ENCODE data around the gene CRISPLD2.

CRISPLD2 gene

DNA sequence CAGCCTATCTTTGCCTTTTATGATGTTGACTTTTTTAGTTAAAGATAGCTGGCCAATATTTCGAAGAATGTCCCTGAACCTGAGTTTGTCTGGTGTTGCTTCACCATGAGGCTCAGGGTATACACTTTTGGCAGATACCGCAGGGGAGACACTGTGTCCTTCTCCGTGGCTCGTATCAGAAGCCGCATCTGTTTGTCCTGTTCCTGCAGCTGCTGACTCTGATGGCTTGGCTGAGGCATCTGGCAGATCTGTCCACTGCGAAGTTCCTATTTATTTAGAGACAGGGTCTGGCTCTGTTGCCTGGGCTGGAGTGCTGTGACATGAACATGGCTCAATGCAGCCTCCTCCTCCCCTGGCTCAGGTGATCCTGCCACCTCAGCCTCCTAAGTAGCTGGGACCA is 93.5 kb downstream of the CRISPLD2 start:
- no peak for DNase-seq (ENCODE audit: low read depth)

DNA sequence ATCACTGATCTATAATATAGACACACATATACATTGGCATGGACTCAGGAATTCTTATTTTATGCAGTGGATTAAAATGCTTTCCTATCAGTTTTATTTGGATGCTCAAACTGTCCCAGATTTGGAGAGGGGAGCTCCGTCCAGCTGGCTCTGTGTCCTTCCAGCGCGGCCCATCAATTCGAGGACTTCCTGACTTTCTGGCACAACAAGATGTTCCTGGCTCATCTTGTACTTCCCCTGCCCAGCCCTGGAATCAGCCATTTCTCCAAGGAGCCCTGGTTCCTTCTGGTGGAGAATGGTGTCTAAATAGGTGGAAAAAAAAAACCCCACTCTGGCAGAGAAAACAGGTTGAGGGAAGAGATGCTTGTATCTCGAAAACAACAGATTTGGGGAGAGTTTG is 94.5 kb downstream of the CRISPLD2 start:
- no peak for DNase-seq (ENCODE audit: low read depth)

DNA sequence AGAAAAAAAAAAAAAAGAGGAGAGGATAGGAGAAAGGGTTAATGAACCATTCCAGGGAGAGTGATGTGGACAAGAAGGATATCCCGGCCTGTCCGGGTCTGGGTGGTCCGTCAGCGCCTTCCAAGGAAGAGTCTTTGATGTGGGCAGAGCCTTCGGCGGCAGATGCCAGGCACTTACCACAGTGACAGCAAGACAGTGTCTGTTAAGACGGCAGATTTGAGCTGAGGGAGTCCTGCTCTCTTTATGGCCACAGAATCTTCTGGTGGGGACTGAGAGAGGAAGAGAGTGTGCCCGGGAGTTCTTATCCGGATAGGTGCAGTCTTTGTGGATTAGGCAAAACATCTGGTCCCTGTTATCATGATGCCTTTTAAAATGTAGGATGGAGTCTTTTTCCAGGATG is 96.4 kb downstream of the CRISPLD2 start:
- no peak for DNase-seq (ENCODE audit: low read depth)

DNA sequence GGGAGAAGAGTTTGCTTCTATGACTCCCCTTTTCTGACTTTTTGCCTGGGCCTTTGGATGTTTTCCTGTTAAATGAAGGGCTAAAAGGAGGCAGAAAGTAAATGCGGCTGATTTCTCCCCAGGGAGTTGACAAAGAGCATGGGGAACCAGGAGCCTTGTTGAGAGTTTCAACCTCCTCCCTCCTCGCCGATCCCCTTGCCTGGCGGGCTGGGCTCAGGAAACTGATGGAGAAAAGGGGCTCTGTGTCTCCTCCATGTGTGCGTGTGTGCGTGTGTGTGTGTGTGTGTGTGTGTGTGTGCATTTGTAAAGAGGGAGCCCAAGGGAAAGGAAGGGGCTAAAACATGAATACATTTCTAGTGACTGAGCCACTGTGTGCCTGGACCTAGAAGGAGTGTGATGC is 97.1 kb downstream of the CRISPLD2 start:
- DNase-seq (ENCODE audit: low read depth), result no peak

DNA sequence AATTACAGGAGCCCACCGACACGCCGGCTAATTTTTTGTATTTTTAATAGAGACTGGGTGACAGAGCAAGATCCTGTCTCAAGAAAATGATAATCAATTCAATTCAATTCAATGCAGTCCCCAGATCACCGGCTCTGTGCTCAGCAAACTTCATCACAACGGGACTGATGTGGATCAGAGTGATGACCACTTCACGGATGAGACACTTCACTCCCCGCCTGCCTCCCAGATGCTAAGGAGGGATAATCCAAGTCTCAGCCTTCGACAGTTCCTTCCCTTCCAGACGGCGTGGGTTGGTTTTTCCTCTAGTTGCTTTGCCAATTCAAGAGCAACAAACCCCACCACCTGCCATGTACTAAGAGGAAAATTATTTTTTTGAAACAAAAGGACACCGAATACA is 97.7 kb downstream of the CRISPLD2 start:
- DNase-seq (ENCODE audit: low read depth), result no peak

DNA sequence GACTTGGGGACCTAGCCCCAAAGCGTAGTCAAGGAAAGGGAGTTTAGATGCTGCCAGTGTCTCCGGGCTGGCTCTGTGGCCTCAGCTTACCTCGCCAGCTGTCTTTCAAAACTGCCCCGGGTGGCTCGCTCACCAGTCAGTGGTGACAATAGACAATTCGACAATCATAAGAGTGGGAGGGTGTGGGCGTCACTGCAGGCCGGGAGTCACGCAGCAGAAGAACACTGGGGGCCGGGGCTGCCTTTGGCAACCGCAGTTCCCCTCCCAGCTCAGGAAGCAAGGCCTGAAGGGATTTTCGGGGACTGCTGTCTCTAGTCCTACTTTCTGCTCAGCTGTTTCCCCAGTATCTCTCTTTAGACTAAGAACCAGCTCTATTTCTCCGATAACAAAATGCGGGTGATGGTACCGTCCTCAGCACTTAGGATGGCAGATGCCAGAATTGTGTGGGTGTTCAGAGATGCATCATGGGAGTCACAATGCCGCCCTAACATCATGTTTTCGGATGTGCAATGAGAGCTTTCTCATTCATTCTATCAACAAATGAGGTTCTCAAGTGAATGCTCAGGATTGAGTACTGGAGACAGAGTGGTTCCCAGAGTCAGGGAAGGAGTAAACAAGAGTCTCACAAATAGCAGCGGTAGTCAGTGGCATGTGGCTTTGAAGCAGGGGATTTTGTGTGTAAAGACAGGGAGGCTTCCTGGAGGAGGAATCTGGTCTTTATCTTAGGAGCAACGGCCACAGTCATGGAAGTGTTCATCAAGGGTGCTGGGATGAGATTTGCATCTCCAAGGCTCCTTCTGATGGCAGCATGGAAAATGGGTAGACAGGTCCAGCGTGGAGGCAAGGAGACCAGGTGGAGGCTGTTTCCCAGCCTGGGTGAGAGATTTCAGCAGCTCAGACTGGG is 98.5 kb downstream of the CRISPLD2 start:
- no peak for DNase-seq (ENCODE audit: low read depth)

DNA sequence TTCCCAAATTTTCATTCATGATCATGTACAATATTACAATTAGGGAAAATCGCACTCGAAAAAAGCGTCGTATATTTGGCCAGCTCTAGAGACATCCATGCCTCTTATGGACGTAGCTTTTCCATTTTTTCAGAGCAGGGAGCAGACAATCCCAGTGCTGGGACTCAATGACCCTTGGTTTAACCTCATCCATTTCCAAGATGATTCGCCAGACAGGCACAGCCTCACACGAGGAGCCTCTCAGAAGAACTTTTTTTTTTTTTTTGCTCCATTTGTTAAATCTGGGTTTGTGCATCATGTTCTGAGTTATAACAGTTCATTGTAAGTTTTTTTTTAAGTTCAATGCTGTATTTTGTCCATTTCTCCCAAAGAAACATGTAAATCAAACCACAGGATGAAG is 99.5 kb downstream of the CRISPLD2 start:
- DNase-seq (ENCODE audit: low read depth), result no peak

DNA sequence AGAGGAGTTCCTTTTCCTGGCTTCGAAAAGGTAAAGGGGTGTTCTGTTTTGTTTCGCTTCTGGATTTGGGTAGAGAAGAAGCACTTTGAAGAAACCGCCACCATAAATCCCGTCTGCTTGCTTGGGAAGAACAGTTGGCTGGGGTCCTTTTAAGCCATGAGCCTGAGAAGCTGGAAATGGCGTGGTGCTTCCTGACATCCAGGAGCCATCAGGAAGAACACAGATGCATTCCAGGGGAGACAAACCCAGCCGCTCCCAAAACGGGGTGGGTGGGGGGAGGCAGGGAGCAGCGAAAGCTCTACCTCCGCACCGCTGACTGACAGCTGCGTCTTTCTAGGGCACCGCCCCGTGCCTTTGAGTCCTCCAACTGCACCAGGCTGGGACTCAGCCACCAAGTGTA is 99.9 kb downstream of the CRISPLD2 start:
- DNase-seq (ENCODE audit: low read depth), result no peak

DNA sequence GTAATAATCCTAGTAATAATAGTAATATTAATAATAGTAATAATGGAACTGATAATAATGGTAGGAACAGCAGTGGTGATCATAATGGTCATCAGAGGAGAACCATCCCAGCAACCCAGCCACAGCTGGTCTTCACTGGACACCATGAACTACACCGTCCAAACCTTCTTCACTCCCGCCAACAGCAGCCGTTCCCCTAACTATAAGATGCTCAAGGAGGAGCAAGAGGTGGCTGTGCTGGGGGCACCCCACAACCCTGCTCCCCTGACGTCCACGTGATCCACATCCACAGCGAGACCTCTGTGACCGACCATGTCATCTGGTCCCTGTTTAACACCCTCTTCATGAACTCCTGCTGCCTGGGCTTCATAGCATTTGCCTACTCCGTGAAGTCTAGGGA is 100.5 kb downstream of the CRISPLD2 start:
- DNase-seq (ENCODE audit: low read depth), result no peak

DNA sequence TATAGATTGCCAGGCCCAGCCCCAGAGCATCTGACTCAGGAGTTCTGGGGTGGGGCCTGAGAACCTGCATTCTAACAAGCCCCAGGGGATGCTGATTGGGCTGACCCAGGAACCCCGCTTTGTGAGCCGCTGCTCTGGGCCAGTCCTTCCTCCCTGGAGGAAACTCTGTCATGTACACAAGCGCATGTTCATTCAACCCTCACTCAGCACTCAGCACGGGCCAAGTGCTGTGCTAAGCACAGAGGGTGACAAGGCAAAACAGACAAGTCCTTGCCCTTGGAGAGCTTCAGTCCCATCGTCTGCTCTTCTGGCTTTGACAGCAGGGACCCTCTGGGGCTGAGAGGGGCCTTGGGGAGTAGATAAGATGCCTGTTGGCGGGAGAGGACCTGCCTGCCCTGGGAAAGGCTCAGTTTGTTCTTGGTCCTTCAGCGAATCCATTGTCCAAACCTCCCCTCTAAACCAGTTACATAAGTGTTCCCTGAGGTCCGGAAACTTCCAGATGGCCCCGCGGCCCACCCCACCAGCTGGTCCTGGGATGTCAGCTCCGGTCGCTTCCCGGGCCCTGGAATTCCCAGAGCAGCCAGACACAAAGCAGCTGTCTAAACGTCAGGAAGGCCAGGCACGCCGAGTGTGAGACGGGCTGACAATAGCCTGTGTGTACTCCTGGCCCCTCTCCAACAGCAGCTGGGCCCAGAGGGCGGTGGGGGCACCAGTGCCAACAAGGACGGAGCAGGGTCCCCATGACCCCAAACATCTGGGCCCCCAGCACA is 102.8 kb downstream of the CRISPLD2 start:
- no peak for DNase-seq (ENCODE audit: low read depth)

DNA sequence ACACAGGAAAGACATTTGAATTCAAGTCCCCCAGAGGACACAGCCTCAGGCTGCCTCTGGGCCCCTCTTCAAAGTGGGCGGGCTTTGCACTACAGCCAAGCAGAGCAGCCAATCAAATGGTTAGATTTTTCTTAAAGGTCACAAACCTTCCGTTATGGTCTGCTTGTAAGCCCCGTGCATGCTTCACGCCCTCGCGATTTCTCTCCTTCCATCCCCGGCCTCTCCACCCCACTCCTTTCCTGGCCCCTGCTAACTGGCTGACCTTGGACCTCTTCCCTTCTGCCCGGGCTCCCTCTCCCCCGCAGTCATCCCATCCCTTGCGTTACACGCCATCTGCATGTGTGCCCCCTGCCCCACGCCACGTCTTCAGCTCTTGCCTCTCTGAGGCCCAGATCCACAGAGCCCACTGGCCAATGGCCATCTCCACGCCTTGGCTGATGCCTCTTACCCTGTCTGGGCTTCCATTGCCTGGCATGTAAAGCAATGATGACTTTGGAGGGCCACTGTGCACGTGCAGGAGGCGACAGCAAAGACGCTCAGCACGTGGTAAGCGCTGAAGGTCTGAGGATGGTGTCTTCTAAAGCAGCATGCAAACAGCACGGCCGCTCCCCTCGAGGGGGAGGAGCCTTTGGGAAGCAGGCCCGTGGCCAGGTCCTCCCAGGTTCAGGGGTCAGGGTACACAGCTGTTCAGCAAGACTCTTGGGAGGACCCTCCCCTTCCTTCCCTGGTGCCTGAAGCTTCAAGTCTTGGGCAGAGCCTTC is 104.7 kb downstream of the CRISPLD2 start:
- DNase-seq (ENCODE audit: low read depth), result no peak

DNA sequence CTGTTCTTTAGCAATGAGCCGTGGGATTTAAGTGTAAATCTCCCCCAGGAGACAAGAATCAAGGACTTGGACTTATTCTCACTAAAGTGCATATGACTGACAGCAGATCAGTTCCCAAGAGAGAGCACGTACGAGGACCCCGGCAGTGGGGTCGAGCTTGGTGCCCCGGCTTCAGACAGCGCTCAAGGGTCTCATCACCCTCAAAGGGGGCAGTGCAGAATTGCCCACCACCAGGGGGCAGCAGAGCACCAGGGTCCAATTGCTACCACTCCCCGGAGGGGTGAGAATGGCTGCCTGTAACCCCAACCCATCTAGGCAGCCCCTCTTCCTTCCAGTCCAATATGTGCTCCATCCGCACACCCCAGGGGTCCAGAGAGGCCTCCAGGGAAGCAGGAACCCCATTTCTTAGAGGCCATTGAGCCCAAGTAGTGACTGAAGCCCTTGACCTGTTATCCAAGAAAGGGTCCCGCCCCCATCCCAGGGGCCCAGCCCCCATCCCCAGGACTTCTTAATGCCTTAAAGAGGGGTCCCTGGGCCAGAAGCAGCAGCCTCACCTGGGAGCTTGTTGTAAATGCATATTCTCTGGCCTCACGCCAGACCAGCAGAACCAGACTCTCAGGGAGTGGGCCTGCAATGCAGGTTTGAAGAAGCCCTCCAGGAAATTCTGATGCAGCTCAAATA is 105.4 kb downstream of the CRISPLD2 start:
- DNase-seq (ENCODE audit: low read depth), result no peak

DNA sequence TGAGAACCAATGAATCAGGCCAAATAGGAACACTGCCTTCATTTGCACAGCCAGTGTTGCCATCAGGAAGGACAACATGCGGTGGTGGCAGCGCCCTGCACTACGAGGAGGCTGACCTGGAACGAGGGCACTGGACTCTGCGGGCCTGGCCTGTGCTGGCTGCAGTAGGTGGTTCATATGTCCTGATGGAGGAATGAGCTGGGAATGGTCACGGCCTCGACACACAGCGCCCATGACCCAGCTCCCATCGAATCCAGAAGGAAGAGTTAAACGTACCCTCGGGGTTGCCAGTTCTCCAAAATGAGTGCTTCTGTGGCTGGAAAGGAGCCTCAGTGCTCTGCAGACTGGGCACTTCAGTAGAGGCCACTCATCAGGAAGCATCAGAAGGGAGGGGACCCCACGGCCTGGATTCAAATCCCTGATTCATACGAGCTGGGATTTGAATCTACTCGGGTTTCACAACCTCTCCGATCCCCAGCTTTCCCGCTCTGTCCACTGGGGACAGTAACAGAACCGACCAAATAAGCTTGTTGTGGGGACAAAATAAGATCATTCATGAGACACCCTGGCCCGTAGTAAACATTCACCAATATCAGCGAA is 106.1 kb downstream of the CRISPLD2 start:
- no peak for DNase-seq (ENCODE audit: low read depth)

DNA sequence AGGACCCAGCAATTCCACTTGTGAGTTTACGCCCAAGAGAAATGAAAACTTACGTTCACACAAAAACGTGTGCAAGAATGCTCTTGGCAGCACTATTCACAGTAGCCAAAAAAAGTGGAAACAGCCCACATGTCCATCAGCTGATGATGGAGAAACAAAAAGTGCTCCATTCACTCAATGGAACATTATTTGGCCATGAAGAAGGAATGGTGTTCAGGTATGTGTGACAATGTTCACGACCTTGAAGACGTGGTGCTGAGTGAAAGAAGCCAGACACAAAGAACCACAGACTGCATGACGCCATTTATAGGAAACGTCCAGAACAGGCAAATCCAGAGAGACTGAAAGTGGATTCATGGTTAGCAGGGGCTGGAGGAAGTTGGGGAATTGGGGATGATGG is 106.7 kb downstream of the CRISPLD2 start:
- no peak for DNase-seq (ENCODE audit: low read depth)

DNA sequence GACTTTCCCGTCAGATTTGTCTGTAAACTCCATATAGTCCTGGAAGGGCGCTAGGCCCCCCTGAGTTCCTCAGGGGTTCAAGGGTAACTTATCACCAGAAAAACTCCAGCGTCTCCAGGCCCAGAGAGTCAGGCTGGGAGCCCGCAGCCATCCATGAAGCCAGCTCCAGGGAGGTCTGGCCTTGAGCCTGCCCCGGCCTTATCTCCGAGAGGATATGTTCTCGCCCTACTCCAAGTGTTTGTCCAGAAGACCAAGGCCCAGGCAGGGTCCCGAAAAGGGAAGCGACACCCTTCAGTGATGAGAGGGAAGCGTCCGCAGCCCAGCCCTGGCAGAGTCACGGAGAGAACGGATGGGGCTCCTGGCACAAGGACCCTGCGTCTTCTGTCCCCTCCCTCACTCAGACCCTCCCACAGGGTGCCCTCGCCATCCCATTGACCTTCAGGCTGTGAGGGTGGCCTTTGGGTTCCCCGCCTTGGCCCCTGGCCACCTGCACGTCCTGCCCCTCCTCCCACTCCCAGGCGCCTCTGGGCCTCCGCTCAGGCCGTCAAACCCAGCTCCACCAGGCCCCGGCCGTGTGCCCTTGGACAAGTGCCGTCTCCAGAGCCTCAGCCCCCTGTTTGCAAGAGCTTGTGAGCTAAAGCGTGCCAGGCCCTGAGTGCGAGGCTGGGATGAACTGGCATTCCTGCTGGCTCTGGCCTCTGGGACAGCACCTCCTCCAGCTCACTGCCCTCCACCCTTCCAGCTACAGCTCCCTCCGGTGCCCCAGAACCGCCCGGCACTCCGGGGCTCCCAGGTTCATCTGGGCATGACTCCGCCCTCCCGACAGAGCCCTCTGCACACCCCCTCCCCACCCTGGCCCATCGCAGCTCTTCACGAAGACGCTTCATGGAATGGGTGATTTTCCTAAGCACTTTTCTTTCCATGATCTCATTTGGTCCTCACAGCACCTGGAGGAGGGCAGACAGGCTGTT is 108.1 kb downstream of the CRISPLD2 start:
- DNase-seq (ENCODE audit: low read depth), result no peak

DNA sequence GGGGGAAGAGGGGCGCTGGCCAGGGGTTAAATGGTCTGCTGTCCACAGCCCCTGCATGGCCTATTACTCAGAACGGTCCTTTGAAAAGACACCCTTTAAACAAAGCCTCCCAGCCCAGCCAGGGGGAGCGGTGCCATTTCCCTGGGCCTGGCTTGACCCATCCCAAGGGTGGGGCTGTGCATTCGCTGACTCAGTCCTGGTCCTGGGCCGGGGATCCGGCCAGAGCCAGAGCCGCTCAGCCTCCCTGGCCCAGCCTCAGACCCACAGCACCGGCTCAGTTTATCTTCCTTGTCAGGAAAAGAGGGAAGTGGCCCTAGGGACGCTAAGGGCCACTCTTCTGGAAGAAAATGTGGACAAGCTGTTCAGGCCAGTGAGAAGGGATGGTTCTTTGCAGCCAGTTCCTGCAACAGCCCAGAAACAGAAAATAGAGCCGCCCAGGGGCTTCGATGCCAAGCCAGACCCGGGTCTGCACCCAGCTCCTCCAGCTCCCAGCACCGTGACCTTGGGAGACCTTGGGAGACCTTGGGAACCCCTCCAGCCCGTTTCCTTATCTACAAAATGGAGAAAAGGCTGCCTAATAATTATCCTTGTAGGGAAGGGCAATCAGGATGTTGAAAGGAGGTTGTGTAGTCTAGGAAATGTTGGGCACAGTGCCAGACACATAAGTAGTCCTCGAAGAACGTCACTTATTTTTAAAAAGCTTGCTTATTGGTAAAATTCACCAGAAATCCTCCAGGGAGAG is 109.1 kb downstream of the CRISPLD2 start:
- DNase-seq (ENCODE audit: low read depth), result peak; percentile 31

DNA sequence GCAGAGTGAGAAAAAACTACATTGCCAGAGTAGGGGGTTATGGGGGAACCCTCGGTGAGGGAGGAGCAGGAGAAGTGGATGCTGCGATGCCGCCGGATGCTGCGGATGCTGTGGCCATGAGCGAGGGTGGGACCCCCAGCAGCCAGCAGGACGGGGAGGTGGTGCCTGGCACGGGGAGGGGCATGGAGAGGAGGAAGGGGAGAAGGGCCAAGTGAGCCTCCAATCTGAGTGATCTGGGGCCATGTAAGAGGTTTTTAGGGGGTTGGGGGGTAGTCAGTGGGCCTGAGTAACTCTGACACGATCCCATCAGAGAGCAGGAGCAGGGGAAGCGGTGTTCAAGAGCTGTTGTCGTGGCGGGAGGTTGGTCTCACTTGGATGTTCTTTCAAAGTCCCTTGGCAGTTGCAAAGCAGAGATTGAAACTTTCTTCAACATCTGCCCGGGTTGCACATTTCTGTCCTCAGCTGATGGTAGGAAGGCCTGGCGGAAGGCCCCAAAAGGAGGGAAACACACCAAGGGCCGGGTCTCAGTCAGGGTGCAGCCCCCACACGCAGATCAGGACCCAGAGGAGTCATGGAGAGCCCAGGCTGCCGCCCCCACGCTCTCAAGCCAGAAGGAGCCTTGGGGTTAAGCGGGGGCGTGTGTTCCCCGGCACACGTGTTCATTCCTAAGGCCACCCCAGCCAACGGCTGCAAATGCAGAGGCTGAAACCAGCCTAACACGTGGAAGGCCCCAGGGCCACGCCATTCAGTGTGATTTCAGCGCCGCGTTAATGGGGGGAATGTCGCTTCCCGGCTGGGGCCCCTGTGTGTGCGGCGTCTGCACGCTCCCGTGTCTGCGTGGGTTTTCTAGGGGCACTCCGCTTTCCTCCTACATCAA is 109.9 kb downstream of the CRISPLD2 start:
- DNase-seq (ENCODE audit: low read depth), result no peak

DNA sequence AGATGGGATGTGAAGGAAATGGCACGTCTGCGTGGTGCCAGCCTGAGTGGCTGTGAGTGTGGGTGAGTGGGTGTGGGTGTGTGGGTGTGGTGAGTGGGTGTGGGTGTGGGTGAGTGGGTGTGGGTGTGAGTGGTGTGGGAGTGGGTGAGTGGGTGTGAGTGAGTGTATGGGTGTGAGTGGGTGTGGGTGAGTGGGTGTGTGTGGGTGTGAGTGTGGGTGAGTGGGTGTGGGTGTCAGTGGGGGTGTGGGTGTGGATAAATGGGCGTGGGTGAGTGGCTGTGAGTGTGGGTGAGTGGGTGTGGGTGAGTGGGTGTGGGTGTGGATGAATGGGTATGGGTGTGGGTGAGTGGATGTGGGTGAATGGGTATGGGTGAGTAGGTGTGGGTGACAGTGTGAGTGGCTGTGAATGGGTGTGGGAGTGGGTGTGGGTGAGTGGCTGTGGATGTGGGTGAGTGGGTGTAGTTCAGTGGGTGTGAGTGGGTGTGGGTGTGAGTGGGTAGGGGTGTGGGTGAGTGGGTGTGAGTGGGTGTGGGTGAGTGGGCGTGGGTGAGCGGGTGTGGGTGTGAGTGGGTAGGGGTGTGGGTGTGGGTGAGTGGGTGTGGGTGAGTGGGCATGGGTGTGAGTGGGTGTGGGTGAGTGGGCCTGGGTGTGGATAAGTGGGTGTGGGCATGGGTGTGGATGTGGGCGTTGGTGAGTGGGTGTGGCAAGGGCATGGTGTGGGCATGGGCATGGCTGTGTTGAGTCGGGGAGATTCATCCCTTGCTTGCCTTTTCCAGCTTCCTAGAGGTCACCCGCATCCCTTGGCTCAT is 110.7 kb downstream of the CRISPLD2 start:
- DNase-seq (ENCODE audit: low read depth), result no peak
